HG03354 (cell line): ENCODE measurements around the gene LPIN1.
"Not testable (repeated sequence)": the region's sequence is repeated elsewhere in the genome, so short reads cannot be mapped to it uniquely, and the experiment has no call there.

Experiments used
- ATAC-seq: cut with Tn5 transposase; IDR thresholded peaks from one replicate; pipeline ENCODE4 v1.9.1; 2021; ENCODE audit warnings: mild to moderate bottlenecking; ENCODE audit not compliant: unreplicated experiment, poor library complexity, severe bottlenecking

Gene LPIN1

GRCh38 chr2:11828933-11829323 lies 82.5 kb downstream of the LPIN1 start:
- ATAC-seq = no peak

- ATAC-seq = peak; percentile 39
These were observed 83.0 kb downstream of the LPIN1 start for GRCh38 chr2:11829324-11829946.

- ATAC-seq = peak; percentile 87
These were observed 83.7 kb downstream of the LPIN1 start for GRCh38 chr2:11829947-11830707.

GRCh38 chr2:11830708-11831301 lies 84.4 kb downstream of the LPIN1 start:
- no peak for ATAC-seq

DNA sequence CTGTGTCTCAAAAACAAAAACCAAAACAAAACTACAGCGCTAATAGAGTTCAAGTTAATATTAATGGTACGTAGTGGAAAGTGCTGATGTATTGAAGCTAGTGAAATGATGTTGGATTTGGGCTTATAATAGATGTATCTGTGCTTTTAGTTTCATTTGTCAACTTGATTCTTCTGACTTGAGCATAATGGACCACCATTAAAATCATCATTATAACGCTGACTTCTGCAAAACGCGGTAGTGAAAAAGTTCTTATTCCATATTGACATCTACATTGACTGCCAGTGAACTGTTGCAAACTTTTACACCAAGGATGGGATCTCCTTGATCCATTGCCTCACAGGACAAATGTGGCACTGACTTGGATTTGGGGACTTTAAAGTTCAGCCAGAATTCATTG lies 85.0 kb downstream of the LPIN1 start:
- ATAC-seq = no peak

DNA sequence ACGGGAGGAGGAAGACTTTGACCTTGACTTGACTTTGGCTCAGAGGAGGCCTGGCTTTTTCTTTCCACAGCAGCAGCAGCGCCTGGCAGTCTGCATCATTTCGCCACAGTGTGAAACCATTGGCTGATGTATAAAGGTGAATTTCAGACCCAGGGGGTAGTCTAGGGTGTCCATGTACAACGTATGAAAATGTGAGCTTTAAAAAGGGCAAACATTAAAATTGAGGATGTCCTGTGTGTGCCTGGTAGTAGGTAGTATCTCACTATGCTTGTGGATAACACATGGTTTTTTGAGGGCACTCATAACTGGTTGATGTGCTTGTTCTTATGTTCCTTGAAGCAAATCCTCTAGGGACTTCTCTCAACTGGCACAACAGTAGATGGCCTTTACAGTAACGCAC lies 86.1 kb downstream of the LPIN1 start:
- ATAC-seq = no peak

GRCh38 chr2:11833601-11834000 lies 87.2 kb downstream of the LPIN1 start:
- ATAC-seq = no peak

DNA sequence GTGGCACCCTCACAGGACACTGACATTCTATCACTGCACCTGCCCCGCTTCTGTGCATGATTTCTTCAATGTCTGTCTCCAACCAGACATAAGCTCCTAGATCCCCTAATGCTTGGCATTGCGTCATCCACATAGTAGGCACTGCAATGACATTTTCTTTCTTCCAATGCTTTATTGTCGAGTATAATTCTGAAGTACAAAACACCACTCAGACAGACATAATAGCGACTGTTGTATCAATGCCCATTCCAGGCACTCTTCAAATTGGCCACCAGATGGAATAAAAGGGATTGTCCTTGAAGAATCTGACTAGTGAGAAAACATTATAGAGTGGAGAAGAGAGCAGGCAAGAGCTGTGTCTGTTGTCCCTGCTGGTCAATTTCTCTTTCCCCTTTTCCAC lies 89.0 kb downstream of the LPIN1 start:
- no peak for ATAC-seq

GRCh38 chr2:11836647-11837219 lies 90.3 kb downstream of the LPIN1 start:
- no peak for ATAC-seq

DNA sequence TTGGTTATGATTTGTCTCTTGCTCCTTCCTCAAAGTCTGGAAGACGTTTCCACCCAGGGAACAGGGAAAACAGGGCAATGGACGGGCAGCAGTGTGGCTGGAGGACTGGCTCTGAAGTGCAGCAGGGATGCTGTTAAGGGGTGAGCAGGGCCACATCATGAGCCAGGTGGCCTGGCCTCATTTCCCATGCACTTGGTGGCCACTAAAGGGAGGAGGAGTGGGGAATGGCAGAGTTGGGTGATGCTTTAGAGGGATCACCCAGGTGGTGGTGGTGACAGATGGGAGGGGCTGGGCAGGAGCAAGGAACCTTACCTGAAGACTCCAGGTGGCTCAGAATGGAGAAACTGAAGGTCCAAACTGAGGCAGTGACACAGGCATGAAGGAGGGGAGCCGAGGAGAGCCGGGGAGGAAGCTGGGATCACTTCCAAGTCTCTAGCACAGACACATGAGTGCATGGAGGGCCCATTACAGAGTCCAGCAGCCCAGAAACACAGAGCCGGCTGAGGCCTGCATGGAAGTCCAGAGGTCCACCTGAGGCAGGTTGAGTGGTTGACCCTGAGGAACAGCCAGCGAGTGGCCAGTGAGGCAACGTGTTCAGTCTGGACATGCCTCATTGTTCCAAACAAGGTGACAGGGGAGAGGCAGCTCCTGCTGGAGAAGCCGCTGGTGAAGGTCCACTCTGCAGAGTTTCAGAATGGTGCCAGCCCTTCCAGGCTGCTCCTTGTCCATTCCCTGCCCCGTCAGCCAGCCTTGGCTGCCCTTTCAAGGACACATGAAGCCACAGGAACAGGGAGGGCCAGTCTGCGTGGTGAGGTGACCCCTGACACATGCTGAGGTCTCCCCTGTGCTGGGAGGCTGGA lies 91.7 kb downstream of the LPIN1 start:
- ATAC-seq = no peak

DNA sequence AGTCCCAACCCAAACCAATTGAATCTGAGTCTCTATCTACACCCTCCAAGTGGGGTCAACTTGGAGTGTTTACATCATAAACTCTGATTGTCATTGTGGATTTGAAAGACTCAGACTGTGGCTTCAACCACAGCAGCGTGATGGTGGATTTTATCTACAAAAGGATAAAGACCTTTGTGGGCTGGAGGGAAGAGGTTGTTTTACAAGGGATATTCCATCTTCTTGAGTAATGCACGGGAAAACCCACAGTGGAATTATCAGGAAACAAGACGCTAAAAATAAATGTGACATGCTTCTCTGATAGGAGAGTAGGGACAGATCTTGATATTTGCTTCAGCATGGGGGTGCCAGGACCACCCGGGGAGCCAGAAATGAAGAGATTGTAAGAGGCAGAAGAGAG lies 93.5 kb downstream of the LPIN1 start:
- no peak for ATAC-seq

- ATAC-seq = no peak
These were observed 95.9 kb downstream of the LPIN1 start for GRCh38 chr2:11842336-11842735.

DNA sequence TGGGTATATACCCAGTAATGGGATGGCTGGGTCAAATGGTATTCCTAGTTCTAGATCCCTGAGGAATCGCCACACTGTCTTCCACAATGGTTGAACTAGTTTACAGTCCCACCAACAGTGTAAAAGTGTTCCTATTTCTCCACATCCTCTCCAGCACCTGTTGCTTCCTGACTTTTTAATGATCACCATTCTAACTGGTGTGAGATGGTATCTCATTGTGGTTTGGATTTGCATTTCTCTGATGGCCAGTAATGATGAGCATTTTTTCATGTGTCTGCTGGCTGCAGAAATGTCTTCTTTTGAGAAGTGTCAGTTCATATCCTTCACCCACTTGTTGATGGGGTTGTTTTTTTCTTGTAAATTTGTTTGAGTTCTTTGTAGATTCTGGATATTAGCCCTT lies 98.4 kb downstream of the LPIN1 start:
- not testable (repeated sequence) for ATAC-seq

DNA sequence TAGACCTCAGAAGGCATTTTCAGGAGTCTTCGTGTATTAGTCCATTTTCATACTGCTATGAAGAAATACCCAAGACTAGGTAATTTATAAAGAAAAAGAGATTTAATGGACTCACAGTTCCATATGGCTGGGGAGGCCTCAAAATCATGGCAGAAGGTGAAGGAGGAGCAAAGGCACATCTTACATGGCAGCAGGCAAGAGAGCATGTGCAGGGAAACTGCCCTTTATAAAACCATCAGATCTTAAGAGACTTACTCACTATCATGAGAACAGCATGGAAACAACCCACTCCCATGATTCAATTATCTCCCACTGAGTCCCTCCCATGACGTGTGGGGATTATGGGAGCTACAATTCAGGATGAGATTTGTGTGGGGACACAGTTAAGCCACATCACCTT lies 101.5 kb downstream of the LPIN1 start:
- not testable (repeated sequence) for ATAC-seq

- ATAC-seq = no peak
These were observed 103.7 kb downstream of the LPIN1 start for GRCh38 chr2:11850082-11850481.

- no peak for ATAC-seq
These were observed 106.2 kb downstream of the LPIN1 start for GRCh38 chr2:11852526-11853196.

DNA sequence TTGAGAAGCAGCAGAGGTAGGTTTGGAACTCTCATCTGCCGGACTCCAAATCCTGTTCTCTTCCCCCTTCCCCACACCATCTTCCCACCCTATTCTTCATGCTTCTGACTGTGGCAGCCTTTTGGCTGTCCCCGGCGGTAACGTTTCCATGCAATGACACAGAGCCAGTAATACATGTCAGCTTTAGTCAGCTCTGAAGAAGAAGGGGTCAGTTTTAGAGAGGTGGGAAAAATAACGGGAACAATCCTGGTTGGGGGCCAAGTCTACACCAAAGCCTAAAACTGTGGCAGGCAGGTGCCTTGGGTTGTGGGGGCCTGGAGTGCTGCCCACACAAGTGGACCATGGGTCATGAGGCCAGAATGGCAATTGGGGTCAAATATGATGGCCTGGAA lies 106.8 kb downstream of the LPIN1 start:
- no peak for ATAC-seq

- no peak for ATAC-seq
These were observed 108.8 kb downstream of the LPIN1 start for GRCh38 chr2:11855064-11855760.

DNA sequence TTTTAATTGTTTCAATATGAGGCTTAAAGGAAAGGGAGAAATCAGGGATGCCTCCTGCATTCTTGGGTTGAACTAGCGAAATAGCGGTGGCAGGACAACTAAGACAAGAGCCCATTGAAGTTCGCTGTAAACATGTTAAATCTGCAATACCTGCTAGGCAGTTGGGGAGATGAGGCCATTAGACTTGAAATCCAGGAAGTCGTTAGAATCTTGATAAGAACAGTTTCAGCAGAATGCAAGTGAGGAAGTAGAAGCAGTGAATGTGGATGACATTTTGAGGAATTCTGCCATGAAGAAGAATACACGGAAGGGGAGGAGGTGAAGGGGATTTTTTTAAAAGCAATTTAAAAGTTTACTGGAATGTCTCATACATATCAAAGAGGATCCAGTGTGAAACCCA lies 109.7 kb downstream of the LPIN1 start:
- ATAC-seq = no peak
